Nephron (organoid): Measurements from ENCODE around the gene RPLP2.
A peak's percentile ranks its signal among the peaks of the same experiment; 100 is the strongest.

Source experiments
- H3K27ac Mint-ChIP-seq, 3 experiments: 2 replicates each; pipeline ENCODE4 v1.8.0; 2020; ENCODE audit warnings: mixed read lengths in 3 of 3, mild to moderate bottlenecking in 2 of 3, moderate library complexity in 1 of 3
- H3K27me3 Mint-ChIP-seq: 2 replicates; pipeline ENCODE4 v1.8.0; 2021; ENCODE audit warnings: low read depth, mild to moderate bottlenecking, moderate library complexity, mixed read lengths
- H3K36me3 Mint-ChIP-seq: 2 replicates; pipeline ENCODE4 v1.8.0; 2020; ENCODE audit warnings: low read depth, mixed read lengths
- H3K4me1 Mint-ChIP-seq: 2 replicates; pipeline ENCODE4 v1.8.0; 2020; ENCODE audit warnings: mixed read lengths
- H3K4me3 Mint-ChIP-seq, 3 experiments: 2 replicates each; pipeline ENCODE4 v1.8.0; 2020; ENCODE audit warnings: mild to moderate bottlenecking in 3 of 3, mixed read lengths in 3 of 3, moderate library complexity in 2 of 3
- H3K9me3 Mint-ChIP-seq: 2 replicates; pipeline ENCODE4 v1.8.0; 2020; ENCODE audit warnings: mixed read lengths
- TF ChIP-seq, protein P1 (sequence below), 3 experiments: fragments of 200-600 bp; sonication (generic); IDR thresholded peaks; one replicate each; pipeline ENCODE4 v1.5.0; 2021; ENCODE audit warnings: antibody characterized with exemption in 3 of 3; ENCODE audit not compliant: unreplicated experiment in 3 of 3

Gene RPLP2

DNA sequence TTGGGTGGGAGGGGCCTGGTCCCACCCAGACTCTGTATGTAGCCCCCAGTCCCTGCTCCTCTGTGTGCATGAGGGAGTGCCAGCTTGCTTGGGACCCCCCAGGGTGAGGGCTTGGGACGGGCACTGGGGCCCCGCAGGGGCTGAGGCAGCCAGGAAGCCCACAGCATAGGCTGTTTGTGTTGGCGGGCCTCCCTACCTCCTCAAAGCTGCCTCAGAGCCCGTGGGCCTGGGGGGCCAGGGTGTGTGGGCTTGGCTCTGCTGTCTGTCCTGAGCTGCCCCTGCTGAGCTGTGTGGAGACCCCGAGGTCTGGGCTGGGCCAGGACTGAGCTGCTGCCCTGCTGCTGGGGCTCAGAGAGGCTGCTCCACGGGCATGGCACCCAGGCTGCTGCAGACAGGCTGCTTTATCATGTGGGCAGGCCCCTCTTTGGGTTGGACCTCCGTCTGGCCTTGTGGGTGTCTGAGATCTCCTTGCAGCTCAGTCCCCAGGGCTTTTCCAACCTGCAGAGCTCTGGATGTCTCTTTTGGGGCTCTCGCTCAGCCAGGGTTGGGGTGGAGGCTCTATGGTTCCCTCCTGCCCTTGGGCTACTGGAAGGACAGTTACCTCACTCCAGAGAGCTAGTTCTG, 36.2 kb downstream of the RPLP2 start:
- Mint-ChIP-seq H3K9me3 (no peaks in the 10 kb centered on the region), H3K27me3 (no peaks in the 10 kb centered on the region), H3K4me1 (peaks cover 20% of the 10 kb centered on the region), H3K4me3 (peak overlapping the region; percentile 46 to 71 (median 59)), H3K27ac (peak overlapping the region; percentile 74 to 90 (median 78)), H3K36me3 (no peaks in the 10 kb centered on the region)
- TF ChIP-seq, protein P1, sequence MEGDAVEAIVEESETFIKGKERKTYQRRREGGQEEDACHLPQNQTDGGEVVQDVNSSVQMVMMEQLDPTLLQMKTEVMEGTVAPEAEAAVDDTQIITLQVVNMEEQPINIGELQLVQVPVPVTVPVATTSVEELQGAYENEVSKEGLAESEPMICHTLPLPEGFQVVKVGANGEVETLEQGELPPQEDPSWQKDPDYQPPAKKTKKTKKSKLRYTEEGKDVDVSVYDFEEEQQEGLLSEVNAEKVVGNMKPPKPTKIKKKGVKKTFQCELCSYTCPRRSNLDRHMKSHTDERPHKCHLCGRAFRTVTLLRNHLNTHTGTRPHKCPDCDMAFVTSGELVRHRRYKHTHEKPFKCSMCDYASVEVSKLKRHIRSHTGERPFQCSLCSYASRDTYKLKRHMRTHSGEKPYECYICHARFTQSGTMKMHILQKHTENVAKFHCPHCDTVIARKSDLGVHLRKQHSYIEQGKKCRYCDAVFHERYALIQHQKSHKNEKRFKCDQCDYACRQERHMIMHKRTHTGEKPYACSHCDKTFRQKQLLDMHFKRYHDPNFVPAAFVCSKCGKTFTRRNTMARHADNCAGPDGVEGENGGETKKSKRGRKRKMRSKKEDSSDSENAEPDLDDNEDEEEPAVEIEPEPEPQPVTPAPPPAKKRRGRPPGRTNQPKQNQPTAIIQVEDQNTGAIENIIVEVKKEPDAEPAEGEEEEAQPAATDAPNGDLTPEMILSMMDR (IDR thresholded peaks at IDR 0.05; ENCODE audit: unreplicated experiment in 3 of 3), result no peak

DNA sequence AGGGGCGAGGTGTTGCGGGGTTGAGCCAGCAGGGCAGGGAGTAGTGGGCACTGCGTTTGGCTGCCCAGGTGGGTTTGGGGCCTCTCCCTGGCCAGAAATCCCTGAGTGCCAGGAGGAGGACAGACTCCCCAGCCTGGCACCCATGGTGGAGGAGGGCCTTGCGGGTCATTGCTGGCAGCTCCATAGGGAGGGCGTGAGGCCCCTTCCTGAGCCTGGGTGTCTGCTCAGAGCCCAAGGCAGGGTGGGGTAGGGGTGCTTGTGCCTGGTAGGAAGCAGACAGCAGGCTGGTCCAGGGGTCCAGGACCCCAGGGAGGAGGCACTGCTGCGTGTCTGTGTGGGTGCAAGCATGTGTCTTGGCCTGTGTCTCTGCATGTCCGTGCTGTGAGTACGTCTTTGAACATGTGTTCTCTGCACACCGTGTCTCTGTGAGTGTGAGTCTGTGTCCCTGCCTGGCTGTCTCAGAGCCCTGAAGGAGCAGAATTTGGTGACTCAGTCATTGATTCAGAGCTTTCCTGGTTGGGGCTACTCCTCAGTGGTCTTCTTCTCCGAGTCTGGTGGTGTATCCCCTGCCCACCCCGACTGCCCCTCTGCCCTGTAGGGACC, 36.8 kb downstream of the RPLP2 start:
- H3K27ac Mint-ChIP-seq, result peak overlapping the region; percentile 74 to 94 (median 90)
- H3K9me3 Mint-ChIP-seq, result no peaks in the 10 kb centered on the region
- H3K36me3 Mint-ChIP-seq, result no peaks in the 10 kb centered on the region
- no peaks in the 10 kb centered on the region for H3K27me3 Mint-ChIP-seq
- peak overlapping the region; percentile 46 to 76 (median 72) for H3K4me3 Mint-ChIP-seq
- TF ChIP-seq, protein P1 (IDR thresholded peaks at IDR 0.05; ENCODE audit: unreplicated experiment in 3 of 3), result no peak
- H3K4me1 Mint-ChIP-seq, result peaks cover 17% of the 10 kb centered on the region

DNA sequence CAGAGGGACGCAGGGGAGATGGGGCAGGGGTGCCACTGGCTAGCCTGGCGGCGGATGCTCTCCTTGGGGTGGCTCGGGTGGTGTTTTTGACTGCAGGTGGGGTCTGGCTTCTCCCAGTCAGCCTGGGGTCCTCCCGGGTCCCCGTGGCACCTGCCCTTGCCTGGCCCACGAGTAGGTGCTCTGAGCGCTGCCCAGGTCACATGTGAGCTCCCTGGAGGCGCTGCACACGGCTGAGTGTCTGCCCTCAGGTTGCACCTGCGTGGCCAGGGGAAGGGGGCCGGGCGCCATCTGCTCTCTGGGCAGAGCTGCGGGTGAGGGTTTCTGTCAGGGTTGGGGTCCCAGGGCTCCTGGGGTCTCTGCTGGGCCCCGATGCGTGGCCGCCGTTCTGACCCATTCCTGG, 38.1 kb downstream of the RPLP2 start:
- Mint-ChIP-seq H3K27me3 (peaks cover 4% of the 10 kb centered on the region), H3K36me3 (no peaks in the 10 kb centered on the region), H3K9me3 (no peaks in the 10 kb centered on the region), H3K27ac (no peak overlapping the region), H3K4me3 (no peak overlapping the region), H3K4me1 (peaks cover 17% of the 10 kb centered on the region)
- TF ChIP-seq, protein P1 (IDR thresholded peaks at IDR 0.05; ENCODE audit: unreplicated experiment in 3 of 3), result no peak

DNA sequence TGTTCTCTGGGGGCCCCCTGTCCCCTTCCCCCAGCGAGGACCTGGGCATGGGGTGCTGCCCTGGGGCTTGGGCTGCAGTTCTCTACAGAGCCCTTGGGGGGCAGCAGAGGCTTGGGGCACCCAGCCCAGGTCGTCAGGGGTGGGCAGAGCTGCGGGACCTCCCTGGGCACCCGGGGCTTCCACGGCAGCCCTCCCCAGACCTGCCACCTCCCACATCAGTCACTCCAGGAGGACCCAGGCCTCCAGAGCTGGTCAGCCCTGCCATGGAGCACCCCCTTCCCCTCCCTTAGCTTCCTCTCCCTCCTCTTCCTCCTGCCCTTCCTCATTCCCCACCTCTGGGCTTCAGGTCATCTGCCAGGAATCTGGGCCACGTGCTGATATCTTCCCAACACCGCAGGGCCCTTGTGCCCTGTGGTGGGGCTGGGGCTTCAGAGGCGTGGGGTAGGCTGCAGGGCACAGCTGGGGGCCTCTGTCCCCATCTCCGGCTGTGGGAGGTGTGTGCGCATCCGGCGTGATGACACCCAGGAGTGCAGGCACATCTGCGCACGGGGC, 38.7 kb downstream of the RPLP2 start:
- Mint-ChIP-seq H3K4me1 (peaks cover 17% of the 10 kb centered on the region), H3K27me3 (peaks cover 4% of the 10 kb centered on the region), H3K36me3 (no peaks in the 10 kb centered on the region), H3K4me3 (peak overlapping the region; percentile 58 to 68 (median 64)), H3K27ac (no peak overlapping the region), H3K9me3 (no peaks in the 10 kb centered on the region)
- TF ChIP-seq, protein P1 (IDR thresholded peaks at IDR 0.05; ENCODE audit: unreplicated experiment in 3 of 3), result peak; percentile 79 to 83 (median 82)

DNA sequence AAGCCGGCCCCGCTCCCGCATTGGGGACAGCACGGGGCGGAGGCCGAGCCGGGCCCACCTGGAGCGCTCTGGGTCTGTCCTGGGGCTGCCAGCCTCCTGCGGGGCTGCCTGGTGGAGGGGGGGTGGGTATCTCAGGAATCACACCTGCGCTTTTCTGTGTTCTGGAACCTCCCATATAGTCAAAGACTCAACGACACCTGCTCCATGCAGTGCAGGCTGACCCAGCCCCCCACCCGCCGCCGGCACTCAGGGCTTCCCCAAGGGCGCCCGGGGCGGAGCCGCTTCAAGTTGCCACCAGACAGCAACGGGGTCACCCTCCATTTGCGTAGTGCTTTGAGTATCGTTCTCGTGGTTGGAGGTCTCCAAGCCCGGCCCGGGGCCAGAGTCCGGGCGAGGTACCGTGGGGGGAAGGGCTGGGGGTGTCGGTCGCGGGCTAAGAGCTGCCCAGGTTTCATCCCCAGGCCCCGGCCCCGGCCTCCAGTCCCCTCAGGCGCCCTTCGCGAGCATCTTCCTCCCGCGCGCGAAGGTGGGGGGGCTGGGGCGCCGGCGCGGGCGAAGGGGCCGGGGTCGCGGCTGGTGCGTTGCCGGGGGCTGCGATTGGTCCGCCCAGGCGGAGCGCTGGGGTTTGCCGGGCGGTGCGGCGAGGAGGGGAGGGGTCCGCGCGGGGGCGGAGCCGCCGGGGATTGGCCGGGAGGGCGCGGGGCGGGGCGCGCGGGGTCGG, 39.5 kb downstream of the RPLP2 start:
- TF ChIP-seq, protein P1 (IDR thresholded peaks at IDR 0.05; ENCODE audit: unreplicated experiment in 3 of 3), result no peak
- peaks cover 4% of the 10 kb centered on the region for H3K27me3 Mint-ChIP-seq
- H3K27ac Mint-ChIP-seq, result no peak overlapping the region
- no peaks in the 10 kb centered on the region for H3K36me3 Mint-ChIP-seq
- H3K4me1 Mint-ChIP-seq, result peaks cover 17% of the 10 kb centered on the region
- H3K4me3 Mint-ChIP-seq, result peak overlapping the region; percentile 71 to 79 (median 73)
- no peaks in the 10 kb centered on the region for H3K9me3 Mint-ChIP-seq
